Endothelial cell of hepatic sinusoid (primary cell): ENCODE measurements around the gene RNASE4.
"Not testable (repeated sequence)": the region's sequence is repeated elsewhere in the genome, so short reads cannot be mapped to it uniquely, and the experiment has no call there.

ENCODE experiments used
- in situ Hi-C: cut with HindIII; loops from 2 replicates; pipeline ENCODE4 v1.10.0; 2017; ENCODE audit warnings: low sequenced_read_pairs

The RNASE4 gene

DNA sequence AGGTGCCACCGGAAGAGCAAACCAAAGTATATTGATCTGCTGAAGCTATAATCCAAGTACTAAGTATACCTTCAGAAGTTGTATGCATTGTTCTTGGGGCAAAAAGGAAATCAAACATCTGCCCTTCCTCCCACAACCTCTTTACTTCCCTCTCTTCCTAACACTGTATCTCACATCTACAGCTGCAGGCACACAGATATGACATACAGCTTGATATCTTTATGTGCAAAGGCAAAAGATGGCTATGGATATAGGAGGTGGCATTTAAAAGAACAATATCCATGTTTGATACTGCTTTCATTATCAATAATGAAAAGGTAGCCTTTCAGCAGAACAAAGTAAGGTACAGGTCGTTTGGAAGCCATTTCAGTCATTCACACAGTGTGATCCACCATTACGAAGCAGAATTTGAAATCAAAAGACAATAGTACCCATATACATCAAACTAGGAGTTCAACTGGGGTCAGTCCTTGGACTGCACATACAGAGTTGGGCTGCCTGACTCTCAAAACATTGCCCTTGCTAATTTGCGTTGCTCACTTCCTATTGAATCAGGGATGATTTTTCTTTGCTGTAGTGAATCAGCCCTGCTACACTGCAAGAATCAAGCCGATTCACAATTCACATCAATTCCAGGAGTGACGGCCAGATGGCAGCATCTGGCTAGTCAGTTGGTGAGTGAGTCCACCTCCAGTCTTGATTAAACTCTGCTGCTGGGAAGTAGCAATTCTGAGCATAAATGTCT, 13.1 kb downstream of the RNASE4 start:
- in situ Hi-C loops, result no loop called here

DNA sequence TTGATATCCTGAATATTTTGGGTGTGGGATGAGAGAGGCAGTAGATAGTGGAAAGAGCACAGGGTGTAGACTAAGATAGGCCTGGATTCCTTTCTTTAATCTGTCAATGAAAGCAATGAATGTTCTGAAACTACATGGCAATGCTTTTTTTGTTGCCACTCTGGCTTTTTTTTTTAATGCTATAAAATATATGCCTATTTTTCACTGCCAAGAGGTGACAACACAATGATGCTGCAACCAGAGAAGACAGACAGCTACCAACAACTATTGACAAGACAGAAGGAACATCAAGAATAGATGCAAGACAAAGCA, 13.6 kb downstream of the RNASE4 start:
- in situ Hi-C loops, result no loop called here

DNA sequence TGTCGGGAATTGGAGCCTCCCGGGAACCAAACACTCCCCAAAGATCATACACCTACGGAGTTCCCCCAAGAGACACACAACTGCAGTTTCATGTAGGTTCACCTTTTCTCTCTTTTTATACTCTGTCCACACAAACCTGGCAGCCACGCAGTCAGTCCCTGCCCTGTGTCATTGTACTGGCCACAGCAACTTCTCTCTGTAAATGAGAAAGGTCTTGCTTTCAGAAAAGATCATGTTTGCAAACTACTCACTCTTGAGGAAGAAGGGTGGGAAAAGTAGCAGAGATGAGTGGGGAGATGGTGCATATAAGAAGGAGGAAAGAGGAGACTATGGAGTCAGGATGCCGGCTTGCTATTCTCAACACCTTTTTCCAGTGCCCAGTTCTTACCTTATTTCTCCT, 14.6 kb downstream of the RNASE4 start:
- in situ Hi-C loops, result no loop called here

DNA sequence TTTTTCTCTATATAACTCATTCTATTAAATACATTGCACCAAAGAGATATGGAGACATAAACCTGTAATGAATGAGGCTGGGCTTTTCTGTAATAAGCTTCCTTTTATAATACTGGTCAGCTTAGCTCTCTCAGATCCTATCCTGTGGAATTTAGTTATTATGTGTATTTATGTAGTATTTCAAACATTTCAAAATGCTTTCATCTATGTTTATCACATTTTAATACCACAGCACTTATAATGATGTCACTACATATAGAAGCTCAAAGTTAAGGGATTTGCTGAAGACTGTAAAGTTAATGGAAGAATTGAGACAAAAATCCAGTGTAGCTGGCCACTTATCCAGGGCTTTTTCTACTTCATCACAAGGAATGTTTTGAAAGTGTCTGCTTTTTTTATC, 15.6 kb downstream of the RNASE4 start:
- in situ Hi-C loops, result no loop called here

DNA sequence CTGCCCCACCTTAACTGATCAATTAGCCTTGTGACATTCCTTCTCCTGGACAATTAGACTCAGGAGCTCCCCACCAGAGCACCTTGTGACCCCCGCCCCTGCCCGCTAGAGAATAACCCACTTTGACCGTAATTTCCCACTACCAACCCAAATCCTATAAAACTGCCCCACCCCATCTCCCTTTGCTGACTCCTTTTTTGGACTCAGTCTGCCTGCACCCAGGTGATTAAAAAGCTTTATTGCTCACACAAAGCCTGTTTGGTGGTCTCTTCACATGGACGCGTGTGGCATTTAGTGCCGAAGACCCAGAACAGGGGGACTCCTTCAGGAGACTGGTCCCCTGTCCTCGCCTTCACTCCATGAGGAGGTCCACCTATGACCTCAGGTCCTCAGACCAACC, 16.6 kb downstream of the RNASE4 start:
- in situ Hi-C loops, result not testable (repeated sequence)

DNA sequence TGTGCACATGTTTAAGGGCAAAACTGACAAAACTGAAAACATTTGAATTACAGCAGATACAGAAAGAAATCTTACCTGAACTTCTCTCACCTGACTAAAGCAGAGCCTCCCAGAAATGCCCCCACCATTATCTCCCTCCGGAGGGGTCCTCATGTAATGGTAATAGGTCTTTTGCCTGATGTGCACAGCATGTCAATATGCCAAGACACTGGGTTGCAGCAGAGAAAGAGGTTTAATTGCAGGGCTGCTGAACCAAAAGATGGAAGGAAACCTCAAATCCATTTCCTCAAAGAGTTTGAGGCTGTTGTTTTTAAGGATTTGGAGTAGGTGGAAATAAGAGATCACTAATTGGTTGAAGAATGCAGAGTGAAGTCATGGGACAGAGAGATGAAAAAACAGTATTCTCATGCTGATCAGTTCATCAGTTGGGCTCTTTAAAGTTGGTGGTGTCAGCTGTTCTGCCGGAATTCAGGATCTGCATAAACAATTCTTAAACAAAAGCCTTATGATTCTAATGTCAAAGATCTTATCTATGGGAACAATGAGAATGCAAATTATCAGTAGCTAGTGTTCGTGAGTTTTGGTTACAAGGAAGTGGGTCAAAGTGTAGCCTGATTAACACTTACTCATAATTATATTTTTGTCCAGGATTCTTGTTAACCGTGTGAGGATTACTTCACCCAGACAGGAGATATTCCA, 22.4 kb downstream of the RNASE4 start:
- in situ Hi-C loops, result no loop called here

DNA sequence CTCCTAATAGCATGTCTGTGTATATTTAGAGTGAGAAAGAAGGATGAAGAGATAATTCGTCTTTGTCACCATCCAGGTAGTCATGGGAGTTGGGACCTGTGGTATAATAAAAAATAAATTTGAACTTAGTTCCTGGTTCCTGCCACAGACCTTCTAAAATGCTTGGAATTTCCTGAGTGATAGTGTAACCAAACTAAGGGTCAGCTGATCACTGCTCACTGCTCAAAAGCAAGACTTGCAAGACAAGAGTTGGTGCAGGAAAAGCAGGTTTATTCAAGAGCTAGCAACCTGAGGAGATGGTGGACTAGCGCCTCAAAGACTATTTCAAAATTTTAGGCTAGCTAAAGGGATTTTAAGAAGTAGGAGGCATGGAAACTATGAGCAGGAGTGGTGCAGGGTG, 23.3 kb downstream of the RNASE4 start:
- in situ Hi-C loops, result no loop called here

DNA sequence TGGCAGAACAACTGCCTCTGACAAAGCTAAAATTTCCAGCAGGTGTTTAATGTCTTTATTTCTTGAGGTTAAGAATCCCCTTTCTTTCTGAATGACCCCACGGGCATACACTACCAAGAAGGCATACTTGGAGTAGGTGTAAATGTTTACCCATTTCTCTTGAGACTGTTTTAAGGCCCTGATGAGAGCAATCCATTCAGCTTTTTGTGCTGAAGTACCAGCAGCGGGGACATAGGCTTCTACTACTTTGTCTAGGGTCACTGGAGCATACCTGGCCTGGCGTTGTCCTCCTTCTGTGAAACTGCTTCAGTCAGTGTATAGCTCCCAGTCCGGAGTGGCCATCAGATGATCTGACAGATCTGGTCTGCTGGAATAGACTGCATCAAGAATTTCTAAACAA, 26.9 kb downstream of the RNASE4 start:
- in situ Hi-C loops, result no loop called here

GRCh38 chr14:20711685-20712084, 27.3 kb downstream of the RNASE4 start:
- in situ Hi-C loops, result no loop called here

DNA sequence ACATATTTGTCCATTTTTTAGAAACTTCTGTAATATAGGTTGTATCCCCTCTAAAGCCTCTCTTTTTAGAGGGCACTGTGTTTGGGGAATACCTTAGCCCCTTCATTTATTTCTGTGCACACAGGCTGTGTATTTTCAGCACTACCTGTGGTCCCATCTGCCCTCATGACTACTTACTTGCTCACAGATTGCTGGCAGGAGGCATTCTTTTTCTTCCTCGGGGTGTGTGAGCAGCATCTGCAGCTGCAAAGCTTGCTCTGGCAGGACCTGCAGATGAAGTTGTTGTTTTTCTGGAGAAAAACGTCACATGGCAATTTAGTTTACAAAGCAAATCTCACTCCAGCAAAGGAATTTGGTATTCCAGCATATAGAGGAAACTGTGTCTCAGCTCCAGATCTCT, 28.5 kb downstream of the RNASE4 start:
- in situ Hi-C loops, result no loop called here

GRCh38 chr14:20714593-20715250, 30.4 kb downstream of the RNASE4 start:
- in situ Hi-C loops, result no loop called here

- in situ Hi-C loops, result no loop called here
Measured at GRCh38 chr14:20719777-20720176, 35.4 kb downstream of the RNASE4 start.

GRCh38 chr14:20720741-20721140, 36.4 kb downstream of the RNASE4 start:
- in situ Hi-C loops, result no loop called here

DNA sequence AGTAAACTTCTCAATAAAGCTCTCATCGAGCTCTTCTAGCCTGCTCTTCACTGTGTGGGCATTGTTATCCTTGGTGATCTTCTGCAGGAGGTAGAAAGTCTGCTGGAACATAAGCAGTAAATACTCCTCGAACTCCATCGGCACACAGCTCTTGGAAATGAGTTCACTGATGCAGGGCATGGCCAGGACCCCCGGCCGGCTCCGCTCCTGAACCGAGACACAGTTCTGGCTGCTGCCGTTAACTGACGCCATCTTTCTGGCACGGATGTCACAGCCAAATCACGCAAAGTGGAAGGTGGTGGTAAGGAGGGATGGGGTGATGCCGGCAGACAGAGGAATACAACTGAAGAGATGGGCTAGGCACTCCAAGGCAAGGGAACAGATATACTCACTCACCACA, 37.7 kb downstream of the RNASE4 start:
- in situ Hi-C loops, result no loop called here

DNA sequence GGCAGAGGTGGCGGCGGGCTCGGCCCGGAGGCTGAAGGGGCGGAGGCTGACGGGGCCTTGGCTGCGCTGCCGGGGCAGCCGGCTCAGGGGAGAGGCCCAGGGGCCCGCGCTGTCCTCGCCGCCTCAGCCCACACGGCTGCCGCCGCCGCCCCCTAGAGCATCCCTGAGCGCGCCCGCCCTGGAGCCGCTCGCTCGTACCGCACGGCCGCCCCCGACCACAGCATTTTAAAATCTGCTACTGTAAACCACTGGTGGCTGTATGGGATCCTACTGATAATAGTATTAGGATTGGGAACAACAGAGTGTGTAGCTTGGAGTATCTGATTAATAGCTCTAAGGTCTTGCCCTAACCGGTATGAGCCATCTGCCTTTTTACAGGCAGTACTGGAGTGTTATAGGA, 39.1 kb downstream of the RNASE4 start:
- in situ Hi-C loops, result no loop called here

DNA sequence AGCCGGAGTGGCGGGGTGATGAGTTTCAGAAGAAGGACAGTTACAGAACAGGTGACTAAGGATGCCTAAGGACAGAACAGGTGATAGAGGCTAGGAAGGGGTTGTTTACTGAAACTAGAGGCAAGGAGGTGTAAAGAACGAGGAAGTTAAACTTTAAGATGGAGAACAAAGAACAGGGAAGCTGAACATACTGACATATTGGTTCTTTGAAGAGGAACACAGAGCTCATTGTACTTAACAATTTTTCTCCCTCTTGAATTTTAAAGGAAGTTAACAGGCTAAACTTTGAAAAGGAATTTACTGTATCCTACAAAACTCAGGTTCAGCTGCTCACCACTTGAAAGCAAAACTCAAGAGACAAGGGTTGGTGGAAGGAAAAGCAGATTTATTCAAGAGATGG, 41.8 kb downstream of the RNASE4 start:
- in situ Hi-C loops, result not testable (repeated sequence)

DNA sequence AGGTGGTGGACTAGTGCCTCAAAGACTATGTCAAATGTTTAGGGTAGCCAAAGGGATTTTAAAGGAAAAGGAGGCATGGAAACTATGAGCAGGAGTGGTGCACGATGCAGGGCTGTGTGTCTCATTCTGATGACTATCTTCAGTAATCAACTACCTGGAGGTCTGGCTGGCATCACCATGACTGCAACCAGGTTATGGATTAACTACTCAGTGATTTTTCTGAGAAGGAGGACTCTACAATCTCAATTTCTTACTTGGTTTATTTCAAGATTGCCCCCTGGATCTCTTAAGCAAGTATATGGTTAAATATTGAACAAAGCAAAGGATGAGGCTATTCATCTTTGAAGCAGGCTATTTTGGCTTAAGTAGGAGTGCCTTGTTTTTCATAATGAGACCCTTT, 42.2 kb downstream of the RNASE4 start:
- in situ Hi-C loops, result no loop called here

DNA sequence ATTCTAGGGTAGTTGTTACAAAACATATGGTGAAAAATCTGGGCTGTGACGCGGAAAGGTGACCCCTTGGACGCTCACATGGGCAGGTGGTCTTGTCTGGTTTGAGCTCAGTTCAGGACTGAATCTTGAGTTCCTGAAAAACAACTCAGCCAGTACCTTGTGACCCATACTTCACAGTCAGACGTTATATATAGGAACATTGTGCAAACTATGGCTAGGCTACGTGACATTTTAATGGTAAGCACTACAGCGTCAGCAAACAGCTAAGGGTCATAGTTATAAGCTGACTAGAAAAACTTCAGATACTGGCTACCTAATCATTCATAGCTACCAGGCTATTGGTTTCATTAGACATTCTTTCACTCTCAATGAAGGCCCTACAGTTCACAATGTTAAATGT, 46.5 kb downstream of the RNASE4 start:
- in situ Hi-C loops, result no loop called here

DNA sequence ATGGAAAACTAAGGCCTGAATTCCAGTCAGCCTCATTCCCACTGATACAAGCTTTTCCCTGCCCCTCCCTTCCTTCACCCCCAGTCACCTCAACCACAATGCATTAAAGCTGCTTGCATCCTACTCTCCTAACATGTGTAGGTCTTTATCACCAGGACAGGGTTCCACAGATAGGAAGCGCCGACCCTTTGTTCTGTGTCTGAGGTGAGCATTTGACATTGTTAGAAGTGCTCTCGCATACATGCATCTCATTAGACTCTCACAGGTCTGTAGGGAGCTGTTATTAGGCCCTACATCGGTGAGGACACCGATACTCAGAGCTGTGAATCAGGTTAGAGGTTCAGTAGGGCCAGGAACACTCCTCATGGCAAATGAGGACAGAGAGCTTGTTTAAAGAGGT, 48.1 kb downstream of the RNASE4 start:
- in situ Hi-C loops, result no loop called here

DNA sequence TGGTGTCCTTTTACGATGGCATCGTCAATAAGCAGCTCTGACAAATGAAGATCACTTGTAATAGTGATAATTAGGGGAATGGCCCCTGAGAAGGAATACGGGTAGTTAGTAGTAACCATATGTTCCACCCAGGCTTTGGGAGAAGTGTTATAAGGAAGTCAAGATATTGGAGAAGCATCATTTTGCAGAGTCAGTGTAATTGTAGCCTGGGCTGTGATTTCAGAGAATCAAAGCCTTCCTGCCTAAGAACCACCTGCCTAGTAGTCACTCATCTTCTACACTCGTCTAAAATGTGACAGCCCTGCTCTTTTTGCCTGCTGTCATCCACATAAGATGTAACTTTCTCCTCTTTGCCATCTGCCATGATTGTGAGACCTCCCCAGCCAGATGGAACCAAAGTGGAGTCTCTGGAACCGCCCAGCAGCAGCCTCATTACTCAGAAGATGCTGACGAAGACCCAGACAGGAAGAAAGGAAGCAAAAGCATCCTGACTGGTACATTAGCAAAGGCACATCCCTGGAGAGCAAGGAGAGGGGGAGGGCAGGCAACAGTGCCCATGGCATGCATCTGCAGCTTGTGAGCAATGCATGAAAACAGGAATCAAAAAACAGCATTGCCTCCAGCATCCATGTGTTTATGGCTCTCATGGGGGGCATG, 48.7 kb downstream of the RNASE4 start:
- in situ Hi-C loops, result no loop called here

DNA sequence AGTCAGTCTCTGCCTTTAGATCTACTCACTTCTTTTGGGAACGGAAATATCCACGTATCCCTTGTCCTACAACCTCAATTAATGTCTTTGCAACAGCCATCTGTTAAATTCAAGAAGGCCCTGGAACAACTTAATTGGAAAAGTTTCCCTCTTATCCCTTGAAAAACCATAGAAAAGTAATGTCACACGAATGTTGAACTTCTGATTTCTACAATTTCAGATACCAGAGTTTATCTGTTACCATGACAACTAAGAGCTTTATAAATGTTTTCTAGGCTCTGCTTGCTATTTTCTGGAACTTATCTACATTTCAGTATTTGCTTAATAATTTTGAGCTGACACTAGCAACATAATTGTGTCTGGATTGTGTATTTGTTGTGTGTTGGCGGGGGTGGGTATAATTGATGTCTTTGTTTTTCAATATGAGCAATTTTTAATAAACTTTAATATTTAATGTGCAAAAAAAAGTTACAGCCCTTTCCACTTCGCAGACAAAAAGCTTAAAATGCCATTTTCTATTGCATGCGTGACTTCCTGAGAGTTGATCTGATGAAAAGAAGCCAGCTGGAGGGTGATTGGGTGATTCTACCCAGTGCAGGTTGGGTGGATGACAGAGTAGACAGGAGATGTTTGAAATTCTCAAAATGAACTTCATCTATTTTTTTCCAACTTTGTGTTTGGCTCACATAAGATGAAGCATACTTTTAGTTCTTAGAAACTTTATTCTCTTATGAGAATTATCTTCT, 49.5 kb downstream of the RNASE4 start:
- in situ Hi-C loops, result no loop called here
